Activated T-cell treated with anti-CD3 and anti-CD28 coated beads, Interleukin-2, amount 50 U/mL, for 4 hours (primary cell): ENCODE results near the gene NANP. TPM values are rescaled to one million over a fixed set of nuclear protein-coding genes. Genes with fewer than 3 reads are reported as not detected.
A peak's percentile ranks its signal among the peaks of the same experiment; 100 is the strongest.
"Not testable (repeated sequence)": the region's sequence is repeated elsewhere in the genome, so short reads cannot be mapped to it uniquely, and the experiment has no call there.

ENCODE experiments used
- ATAC-seq, 2 donors: fragments of 200-7000 bp; cut with Tn5 transposase; one replicate each; pipeline ENCODE4 v1.10.0; 2021
- DNase-seq: peaks from one replicate; pipeline ENCODE4 v3.0.0-alpha.2; 2020
- H3K27me3 Mint-ChIP-seq: one replicate; pipeline ENCODE4 v1.8.0; 2021; ENCODE audit warnings: low read depth, mixed read lengths
- H3K36me3 Mint-ChIP-seq: one replicate; pipeline ENCODE4 v1.8.0; 2022; ENCODE audit warnings: mixed read lengths; ENCODE audit not compliant: insufficient read depth
- H3K4me1 Mint-ChIP-seq: one replicate; pipeline ENCODE4 v1.8.0; 2021; ENCODE audit warnings: low read depth, mixed read lengths
- H3K4me3 Mint-ChIP-seq: one replicate; pipeline ENCODE4 v1.8.0; 2021; ENCODE audit warnings: mild to moderate bottlenecking, moderate library complexity, mixed read lengths
- H3K9me3 Mint-ChIP-seq: one replicate; pipeline ENCODE4 v1.8.0; 2021; ENCODE audit warnings: mixed read lengths
- total RNA-seq, 3 donors: library from RNA; stranded (reverse); gene quantifications; one replicate each; pipeline ENCODE4 v1.2.1, GENCODE V29; 2021

Gene NANP
- 1 to 10 TPM; 6.7 to 7.8 (median 7.5) TPM for total RNA-seq

- ATAC-seq (peak; percentile 80 to 86), DNase-seq (peak; percentile 79)
- H3K4me3 Mint-ChIP-seq, result peak within 1 kb of the TSS; percentile 92
- H3K9me3 Mint-ChIP-seq, result peaks cover 6% of the 10 kb centered on the region
- no peaks in the 10 kb centered on the region for H3K27me3 Mint-ChIP-seq
- H3K36me3 Mint-ChIP-seq, result peaks cover 2% of the 10 kb centered on the region
- H3K4me1 Mint-ChIP-seq, result peaks cover 20% of the 10 kb centered on the region
Measured at GRCh38 chr20:25623736-25624499, at the start of gene NANP. Gene NANP (minus strand): TSS chr20:25624014. CDS start chr20:25623948, 66 bp downstream.

GRCh38 chr20:25672659-25673235 lies 48.9 kb upstream of the NANP start:
- DNase-seq, result no peak
- H3K27me3 Mint-ChIP-seq, result no peaks in the 10 kb centered on the region
- no peak overlapping the region for H3K4me3 Mint-ChIP-seq
- no peak for ATAC-seq
- H3K36me3 Mint-ChIP-seq, result peaks cover 40% of the 10 kb centered on the region
- H3K9me3 Mint-ChIP-seq, result no peaks in the 10 kb centered on the region
- H3K4me1 Mint-ChIP-seq, result no peaks in the 10 kb centered on the region

- DNase-seq (no peak), ATAC-seq (no peak)
- no peaks in the 10 kb centered on the region for H3K4me1 Mint-ChIP-seq
- H3K27me3 Mint-ChIP-seq, result no peaks in the 10 kb centered on the region
- peaks cover 13% of the 10 kb centered on the region for H3K36me3 Mint-ChIP-seq
- no peak overlapping the region for H3K4me3 Mint-ChIP-seq
- no peaks in the 10 kb centered on the region for H3K9me3 Mint-ChIP-seq
Measured at GRCh38 chr20:25669826-25670422, 46.1 kb upstream of the NANP start.

- no peaks in the 10 kb centered on the region for H3K9me3 Mint-ChIP-seq
- H3K4me1 Mint-ChIP-seq, result no peaks in the 10 kb centered on the region
Measured at GRCh38 chr20:25668446-25668845, 44.6 kb upstream of the NANP start.

GRCh38 chr20:25659999-25660398 lies 36.2 kb upstream of the NANP start:
- Mint-ChIP-seq H3K4me1 (peaks cover 5% of the 10 kb centered on the region), H3K27me3 (no peaks in the 10 kb centered on the region), H3K36me3 (peaks cover 11% of the 10 kb centered on the region), H3K9me3 (no peaks in the 10 kb centered on the region), H3K4me3 (no peak overlapping the region)
- ATAC-seq (no peak), DNase-seq (no peak)

More at GRCh38 chr20:25668446-25668845, 44.6 kb upstream of the NANP start:
- Mint-ChIP-seq H3K36me3 (peaks cover 3% of the 10 kb centered on the region), H3K4me3 (no peak overlapping the region), H3K27me3 (no peaks in the 10 kb centered on the region)
- ATAC-seq (no peak), DNase-seq (no peak)

- ATAC-seq (no peak), DNase-seq (no peak)
- peaks cover 15% of the 10 kb centered on the region for H3K36me3 Mint-ChIP-seq
- H3K27me3 Mint-ChIP-seq, result no peaks in the 10 kb centered on the region
- no peak overlapping the region for H3K4me3 Mint-ChIP-seq
- no peaks in the 10 kb centered on the region for H3K9me3 Mint-ChIP-seq
- peaks cover 5% of the 10 kb centered on the region for H3K4me1 Mint-ChIP-seq
Measured at GRCh38 chr20:25654487-25654886, 30.7 kb upstream of the NANP start.

- H3K4me1 Mint-ChIP-seq, H3K9me3 Mint-ChIP-seq, ATAC-seq, H3K4me3 Mint-ChIP-seq, DNase-seq, H3K27me3 Mint-ChIP-seq: not testable (repeated sequence)
- peaks cover 21% of the 10 kb centered on the region for H3K36me3 Mint-ChIP-seq
Measured at GRCh38 chr20:25652866-25653265, 29.1 kb upstream of the NANP start.

- ATAC-seq (no peak), DNase-seq (no peak)
- Mint-ChIP-seq H3K9me3 (no peaks in the 10 kb centered on the region), H3K4me3 (no peak overlapping the region), H3K36me3 (peaks cover 13% of the 10 kb centered on the region), H3K4me1 (peaks cover 9% of the 10 kb centered on the region), H3K27me3 (no peaks in the 10 kb centered on the region)
Measured at GRCh38 chr20:25644814-25645213, 21.0 kb upstream of the NANP start.

GRCh38 chr20:25643716-25644115 lies 19.9 kb upstream of the NANP start:
- no peak overlapping the region for H3K4me3 Mint-ChIP-seq
- DNase-seq (no peak), ATAC-seq (no peak)
- peaks cover 9% of the 10 kb centered on the region for H3K36me3 Mint-ChIP-seq
- no peaks in the 10 kb centered on the region for H3K9me3 Mint-ChIP-seq
- H3K27me3 Mint-ChIP-seq, result no peaks in the 10 kb centered on the region
- H3K4me1 Mint-ChIP-seq, result peaks cover 9% of the 10 kb centered on the region

- H3K27me3 Mint-ChIP-seq, result no peaks in the 10 kb centered on the region
- no peaks in the 10 kb centered on the region for H3K4me1 Mint-ChIP-seq
- peaks cover 21% of the 10 kb centered on the region for H3K36me3 Mint-ChIP-seq
- ATAC-seq (no peak), DNase-seq (no peak)
- H3K4me3 Mint-ChIP-seq, result no peak overlapping the region
- peaks cover 9% of the 10 kb centered on the region for H3K9me3 Mint-ChIP-seq
Measured at GRCh38 chr20:25637247-25637646, 13.4 kb upstream of the NANP start.

- H3K9me3 Mint-ChIP-seq, result peaks cover 11% of the 10 kb centered on the region
- peaks cover 23% of the 10 kb centered on the region for H3K36me3 Mint-ChIP-seq
- H3K4me1 Mint-ChIP-seq, result no peaks in the 10 kb centered on the region
- DNase-seq (no peak), ATAC-seq (no peak)
- no peak overlapping the region for H3K4me3 Mint-ChIP-seq
- H3K27me3 Mint-ChIP-seq, result no peaks in the 10 kb centered on the region
Measured at GRCh38 chr20:25632940-25633790, 9.4 kb upstream of the NANP start.

GRCh38 chr20:25630615-25631014 lies 6.8 kb upstream of the NANP start:
- not testable (repeated sequence) for H3K4me3 Mint-ChIP-seq, H3K4me1 Mint-ChIP-seq, H3K27me3 Mint-ChIP-seq, DNase-seq, H3K9me3 Mint-ChIP-seq, ATAC-seq
- peaks cover 15% of the 10 kb centered on the region for H3K36me3 Mint-ChIP-seq

- ATAC-seq, result no peak
- peaks cover 11% of the 10 kb centered on the region for H3K36me3 Mint-ChIP-seq
- no peak overlapping the region for H3K4me3 Mint-ChIP-seq
- H3K4me1 Mint-ChIP-seq, result no peaks in the 10 kb centered on the region
- no peak for DNase-seq
- H3K9me3 Mint-ChIP-seq, result peaks cover 6% of the 10 kb centered on the region
- no peaks in the 10 kb centered on the region for H3K27me3 Mint-ChIP-seq
Measured at GRCh38 chr20:25629816-25630499, 6.1 kb upstream of the NANP start.

GRCh38 chr20:25626779-25627178 lies 3.0 kb upstream of the NANP start:
- Mint-ChIP-seq H3K9me3 (peaks cover 6% of the 10 kb centered on the region), H3K36me3 (peaks cover 3% of the 10 kb centered on the region), H3K4me3 (no peak overlapping the region), H3K27me3 (no peaks in the 10 kb centered on the region), H3K4me1 (peaks cover 20% of the 10 kb centered on the region)
- ATAC-seq (no peak), DNase-seq (no peak)
